Endothelial cell of umbilical vein (primary cell): ENCODE measurements around the gene ANXA6.

ENCODE experiments used
- CTCF ChIP-seq, 2 donors: IDR thresholded peaks; 1 replicate in 1 of 2; 2 replicates in 1 of 2; pipeline ENCODE4 v1.5.1; 2011; ENCODE audit warnings: low read length in 2 of 2, mild to moderate bottlenecking in 2 of 2, moderate library complexity in 2 of 2, control low read depth in 1 of 2, inconsistent platforms in 1 of 2, low read depth in 1 of 2; ENCODE audit not compliant: insufficient read depth in 1 of 2; ENCODE audit errors: extremely low read depth in 1 of 2
- EZH2 ChIP-seq: IDR thresholded peaks from 2 replicates; pipeline ENCODE4 v1.6.1; 2012; ENCODE audit warnings: borderline replicate concordance, low read depth, mild to moderate bottlenecking, moderate library complexity, low read length, inconsistent platforms; ENCODE audit not compliant: severe bottlenecking
- FOS ChIP-seq: IDR thresholded peaks from 2 replicates; pipeline ENCODE4 v1.6.1; 2011; ENCODE audit warnings: mild to moderate bottlenecking, low read length, moderate library complexity, borderline replicate concordance; ENCODE audit not compliant: insufficient read depth
- MAX ChIP-seq: IDR thresholded peaks from 2 replicates; pipeline ENCODE4 v1.6.1; 2011; ENCODE audit not compliant: insufficient read depth, insufficient read length
- MYC ChIP-seq: IDR thresholded peaks from one replicate; pipeline ENCODE4 v1.6.1; 2011; ENCODE audit warnings: mild to moderate bottlenecking, low read depth, low read length
- POLR2A ChIP-seq: IDR thresholded peaks from 2 replicates; pipeline ENCODE4 v1.6.1; 2012; ENCODE audit warnings: low read depth, mild to moderate bottlenecking, control low read depth, low read length
- POLR2AphosphoS5 ChIP-seq: IDR thresholded peaks from 2 replicates; pipeline ENCODE4 v1.6.1; 2012; ENCODE audit warnings: low read depth, mild to moderate bottlenecking, control low read depth, low read length, moderate library complexity; ENCODE audit not compliant: insufficient read depth

GRCh38 chr5:151096001-151096373 is 61.6 kb downstream of the ANXA6 start:
- TF ChIP-seq CTCF (IDR thresholded peaks at IDR 0.05; ENCODE audit: extremely low read depth in 1 of 2, insufficient read depth in 1 of 2, low read depth in 1 of 2, low read length in 2 of 2): no peak
- TF ChIP-seq POLR2A: no peak
- no peak for TF ChIP-seq MAX
- no peak for TF ChIP-seq POLR2AphosphoS5
- TF ChIP-seq MYC: no peak
- TF ChIP-seq EZH2: no peak
- no peak for TF ChIP-seq FOS
